ENCODE results near the gene LMX1B.
"Not testable (repeated sequence)": the region's sequence is repeated elsewhere in the genome, so short reads cannot be mapped to it uniquely, and the experiment has no call there.

The LMX1B gene

DNA sequence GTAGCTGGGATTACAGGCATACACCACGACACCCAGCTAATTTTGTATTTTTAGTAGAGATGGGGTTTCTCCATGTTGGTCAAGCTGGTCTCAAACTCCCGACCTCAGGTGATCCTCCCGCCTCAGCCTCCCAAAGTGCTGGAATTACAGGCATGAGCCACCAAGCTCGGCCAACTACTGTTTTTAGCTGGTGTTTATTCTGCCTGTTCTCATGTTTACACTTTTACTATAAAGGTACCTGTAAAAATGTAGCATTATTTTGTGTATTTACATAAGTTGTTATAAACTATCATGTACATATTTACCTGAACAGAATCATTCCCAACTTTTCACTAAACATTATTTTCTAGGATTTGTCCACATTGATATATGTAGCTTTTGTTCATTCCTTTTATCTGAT, 111.8 kb downstream of the LMX1B start:
- not testable (repeated sequence) for H3K4me3 Mint-ChIP-seq; H3K36me3 Mint-ChIP-seq; H3K9me3 Mint-ChIP-seq; DNase-seq (ENCODE audit: low spot score in 2 of 2); H3K27me3 Mint-ChIP-seq; ATAC-seq (ENCODE audit: low read depth)
- peak overlapping the region; percentile 33 for H3K27ac Mint-ChIP-seq
- H3K4me1 Mint-ChIP-seq = peaks cover 20% of the 10 kb centered on the region

DNA sequence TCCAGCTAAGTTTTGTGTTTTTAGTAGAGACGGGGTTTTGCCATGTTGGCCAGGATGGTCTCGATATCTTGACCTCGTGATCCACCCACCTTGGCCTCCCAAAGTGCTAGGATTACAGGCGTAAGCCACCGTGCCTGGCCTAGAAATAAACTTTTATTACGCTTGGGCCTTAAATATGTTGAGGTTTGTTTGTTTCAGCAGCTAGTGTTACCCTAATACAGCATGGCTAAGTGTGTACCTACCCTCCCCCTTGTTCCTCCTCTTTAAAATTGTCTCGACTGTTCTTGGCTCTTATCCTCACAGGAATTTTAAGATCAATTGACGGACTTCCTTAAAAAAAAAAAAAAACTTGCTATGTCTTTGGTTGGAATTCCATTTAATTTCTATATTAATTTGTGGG, 114.5 kb downstream of the LMX1B start:
- not testable (repeated sequence) for ATAC-seq (ENCODE audit: low read depth); H3K27ac Mint-ChIP-seq; H3K4me1 Mint-ChIP-seq; H3K36me3 Mint-ChIP-seq; H3K27me3 Mint-ChIP-seq; DNase-seq (ENCODE audit: low spot score in 2 of 2); H3K9me3 Mint-ChIP-seq; H3K4me3 Mint-ChIP-seq

DNA sequence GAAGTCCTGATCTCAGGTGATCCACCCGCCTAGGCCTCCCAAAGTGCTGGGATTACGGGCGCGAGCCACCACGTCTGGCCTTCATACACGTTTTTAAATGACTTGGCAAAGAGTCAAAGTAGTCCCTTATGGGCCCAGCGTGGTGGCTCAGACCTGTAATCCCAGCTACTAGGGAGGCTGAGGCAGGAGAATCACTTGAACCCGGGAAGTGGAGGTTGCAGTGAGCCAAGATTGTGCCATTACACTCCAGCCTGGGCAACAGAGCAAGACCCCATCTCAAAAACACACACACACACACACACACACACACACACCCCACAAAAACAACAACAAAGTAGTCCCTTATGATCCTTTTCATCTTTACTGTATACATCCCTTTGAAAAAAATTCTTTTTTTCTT, 116.9 kb downstream of the LMX1B start:
- not testable (repeated sequence) for ATAC-seq (ENCODE audit: low read depth); H3K36me3 Mint-ChIP-seq; H3K27me3 Mint-ChIP-seq; H3K27ac Mint-ChIP-seq; DNase-seq (ENCODE audit: low spot score in 2 of 2); H3K4me3 Mint-ChIP-seq; H3K4me1 Mint-ChIP-seq
- H3K9me3 Mint-ChIP-seq = peaks cover 12% of the 10 kb centered on the region

DNA sequence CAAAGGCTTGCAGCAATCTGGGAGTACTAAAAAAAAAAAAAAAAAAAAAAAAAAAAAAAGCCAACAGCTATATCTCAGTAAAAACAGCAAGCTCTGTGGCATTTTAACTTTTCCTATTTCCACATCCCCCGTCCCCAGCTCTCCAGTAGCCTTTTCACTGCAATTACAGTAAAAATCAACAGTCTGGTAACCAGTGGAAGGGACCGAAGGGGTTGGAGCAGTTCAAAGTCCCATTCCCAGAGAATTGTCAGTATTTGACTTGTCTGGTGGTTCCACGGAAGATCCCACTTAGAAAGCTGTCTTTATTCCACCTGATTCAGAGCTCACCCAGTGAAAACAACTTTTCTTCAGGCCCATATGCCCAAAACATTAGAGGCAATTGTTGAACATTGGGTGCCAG, 119.3 kb downstream of the LMX1B start:
- DNase-seq (ENCODE audit: low spot score in 2 of 2) (no peak), ATAC-seq (ENCODE audit: low read depth) (no peak)
- no peak overlapping the region for H3K27ac Mint-ChIP-seq
- no peaks in the 10 kb centered on the region for H3K4me1 Mint-ChIP-seq
- peaks cover 18% of the 10 kb centered on the region for H3K9me3 Mint-ChIP-seq
- no peaks in the 10 kb centered on the region for H3K27me3 Mint-ChIP-seq
- peaks cover 5% of the 10 kb centered on the region for H3K36me3 Mint-ChIP-seq
- H3K4me3 Mint-ChIP-seq = no peak overlapping the region

DNA sequence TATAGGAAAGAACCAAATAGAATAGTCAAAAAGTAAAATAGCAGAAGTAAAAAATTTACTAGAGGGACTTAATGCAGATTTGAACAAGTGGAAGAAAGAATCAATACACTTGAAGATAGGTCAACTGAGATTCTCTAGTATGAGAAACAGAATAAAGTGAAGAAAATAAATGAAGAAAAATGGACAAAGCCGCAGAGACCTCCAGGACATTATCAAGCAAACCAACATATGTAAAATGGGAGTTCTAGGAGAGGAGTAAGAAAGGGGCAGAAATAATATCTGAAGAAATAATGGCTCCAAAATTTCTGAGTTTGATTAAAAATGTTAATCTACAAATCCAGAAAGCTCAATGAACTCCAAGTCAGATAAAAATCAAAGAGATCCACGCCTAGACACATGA, 121.1 kb downstream of the LMX1B start:
- ATAC-seq (ENCODE audit: low read depth) = no peak
- H3K27ac Mint-ChIP-seq = no peak overlapping the region

DNA sequence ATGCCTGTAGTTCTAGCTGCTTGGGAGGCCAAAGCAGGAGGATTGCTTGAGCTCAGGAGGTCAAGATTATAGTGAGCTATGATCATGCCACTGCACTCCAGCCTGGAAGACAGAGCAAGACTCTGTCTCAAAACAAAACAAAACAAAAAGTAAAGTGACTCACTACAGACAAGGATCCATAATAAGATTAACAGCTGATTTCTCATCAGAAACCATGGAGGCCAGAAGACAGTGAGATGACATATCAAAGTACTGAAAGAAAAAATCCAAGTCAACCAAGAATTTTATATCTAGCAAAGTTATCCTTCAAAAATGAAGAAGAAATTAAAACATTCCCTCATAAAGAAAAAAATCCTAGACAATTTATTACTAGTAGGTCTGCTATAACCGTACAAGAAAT, 121.8 kb downstream of the LMX1B start:
- H3K27me3 Mint-ChIP-seq = no peaks in the 10 kb centered on the region
- H3K36me3 Mint-ChIP-seq = peaks cover 5% of the 10 kb centered on the region
- DNase-seq (ENCODE audit: low spot score in 2 of 2) = no peak
- ATAC-seq (ENCODE audit: low read depth) = no peak
- no peak overlapping the region for H3K4me3 Mint-ChIP-seq
- peaks cover 16% of the 10 kb centered on the region for H3K9me3 Mint-ChIP-seq
- H3K4me1 Mint-ChIP-seq = no peaks in the 10 kb centered on the region
- H3K27ac Mint-ChIP-seq = no peak overlapping the region

More for the DNA sequence above, 121.1 kb downstream of the LMX1B start:
- H3K36me3 Mint-ChIP-seq = peaks cover 5% of the 10 kb centered on the region
- H3K4me1 Mint-ChIP-seq = no peaks in the 10 kb centered on the region
- H3K9me3 Mint-ChIP-seq = peaks cover 16% of the 10 kb centered on the region
- DNase-seq (ENCODE audit: low spot score in 2 of 2) = no peak
- H3K4me3 Mint-ChIP-seq = no peak overlapping the region
- H3K27me3 Mint-ChIP-seq = no peaks in the 10 kb centered on the region

DNA sequence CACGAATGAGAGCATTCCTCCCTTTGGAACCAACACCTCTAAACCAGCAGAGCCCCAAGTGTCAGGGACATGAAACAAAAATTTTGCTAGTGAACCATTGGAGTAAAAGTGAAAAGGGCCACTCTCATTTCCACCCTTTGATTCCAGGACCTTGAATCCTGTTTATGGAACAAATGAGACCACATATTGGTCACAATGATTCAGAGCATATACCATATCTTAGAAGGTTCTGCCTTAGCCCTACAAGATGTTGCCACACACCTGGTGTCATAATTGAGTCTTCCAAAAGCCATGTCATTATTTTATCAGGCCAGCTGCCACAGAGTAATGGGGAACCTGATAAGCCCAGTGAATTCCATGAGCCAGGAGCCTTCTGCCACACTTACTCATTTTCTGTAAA, 124.8 kb downstream of the LMX1B start:
- no peak for ATAC-seq (ENCODE audit: low read depth)
- Mint-ChIP-seq H3K4me3 (no peak overlapping the region), H3K27ac (no peak overlapping the region), H3K27me3 (no peaks in the 10 kb centered on the region), H3K4me1 (no peaks in the 10 kb centered on the region), H3K9me3 (peaks cover 16% of the 10 kb centered on the region), H3K36me3 (peaks cover 5% of the 10 kb centered on the region)
- DNase-seq (ENCODE audit: low spot score in 2 of 2) = no peak

DNA sequence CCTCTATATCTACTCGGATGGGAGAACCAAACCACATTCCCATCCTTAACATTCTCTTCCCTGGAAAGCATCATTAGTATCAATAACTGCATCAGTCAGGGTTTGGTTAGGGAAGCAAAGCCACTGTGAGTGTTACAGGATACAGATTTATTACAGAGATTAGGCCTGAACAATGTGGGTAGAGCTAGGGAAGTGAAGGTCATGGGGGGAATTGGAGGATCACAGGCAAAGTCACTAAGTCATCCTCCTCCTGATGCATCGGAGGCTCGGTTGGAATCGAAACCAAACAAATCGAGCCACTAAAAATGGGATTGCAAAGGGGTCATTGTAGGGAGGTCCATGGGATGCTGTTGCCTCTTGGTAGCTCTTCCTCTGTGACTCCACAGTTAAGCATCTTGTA, 129.3 kb downstream of the LMX1B start:
- ATAC-seq (ENCODE audit: low read depth) = no peak
- Mint-ChIP-seq H3K9me3 (no peaks in the 10 kb centered on the region), H3K27ac (no peak overlapping the region), H3K4me3 (no peak overlapping the region), H3K27me3 (no peaks in the 10 kb centered on the region), H3K4me1 (peaks cover 17% of the 10 kb centered on the region), H3K36me3 (peaks cover 1% of the 10 kb centered on the region)
- no peak for DNase-seq (ENCODE audit: low spot score in 2 of 2)

DNA sequence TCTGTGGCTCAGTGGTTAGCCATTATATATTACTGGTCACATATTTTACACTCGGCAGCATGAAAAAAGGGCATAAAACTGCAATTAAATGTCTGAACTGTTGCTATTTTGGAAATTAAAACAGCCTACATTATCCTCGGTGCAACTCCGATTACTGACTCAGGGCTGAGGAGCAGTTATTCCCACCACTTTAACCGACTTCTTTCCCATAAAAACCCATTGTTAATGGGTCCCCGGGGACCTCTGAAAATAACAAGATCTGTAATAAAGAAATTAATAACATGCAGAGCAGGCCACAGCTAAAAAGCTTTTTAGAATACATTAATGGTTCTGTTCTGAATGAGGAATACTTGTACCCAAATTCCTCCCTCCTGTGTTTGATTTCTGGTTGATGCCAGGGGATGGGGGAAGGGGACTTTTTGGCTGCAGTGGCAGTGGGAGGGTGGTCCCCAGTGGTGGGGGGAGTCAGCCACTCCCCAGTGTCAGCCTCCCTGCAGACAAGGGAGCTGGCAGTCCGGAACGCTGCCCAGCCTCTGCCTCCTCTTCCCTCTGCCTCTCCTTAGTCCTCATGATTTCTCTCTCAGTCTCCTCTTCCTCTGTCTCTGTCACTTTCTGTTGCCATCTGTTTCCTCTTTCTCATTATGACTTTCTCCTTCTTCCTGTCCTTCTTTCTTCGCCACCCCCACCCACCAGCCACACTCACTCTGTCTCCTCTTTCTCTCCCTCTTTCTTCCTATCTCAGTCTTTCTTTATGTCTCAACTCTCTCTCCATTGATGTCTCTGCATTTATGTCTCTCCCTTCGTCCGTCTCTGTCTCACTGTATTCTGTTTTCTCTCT, 132.1 kb downstream of the LMX1B start:
- peak; percentile 63 for ATAC-seq (ENCODE audit: low read depth)
- H3K36me3 Mint-ChIP-seq = peaks cover 1% of the 10 kb centered on the region
- peak overlapping the region; percentile 41 for H3K4me3 Mint-ChIP-seq
- DNase-seq (ENCODE audit: low spot score in 2 of 2) = no peak
- peak overlapping the region; percentile 45 for H3K27ac Mint-ChIP-seq
- no peaks in the 10 kb centered on the region for H3K9me3 Mint-ChIP-seq
- no peaks in the 10 kb centered on the region for H3K27me3 Mint-ChIP-seq
- H3K4me1 Mint-ChIP-seq = peaks cover 24% of the 10 kb centered on the region

Measured in memory B cell (primary cell).